Tongue (tissue), 2 donors: ENCODE results near the gene DOCK10. TPM values are rescaled to one million over a fixed set of nuclear protein-coding genes. Genes with fewer than 3 reads are reported as not detected.

Source experiments
- DNase-seq: peaks from one replicate; pipeline ENCODE4 v3.0.0-alpha.2; 2015
- total RNA-seq: library from RNA; depleted of rRNA; stranded (reverse); fragments of >200 nt; gene quantifications from one replicate; pipeline ENCODE4 v1.2.3, GENCODE V29; 2014

The DOCK10 gene
- total RNA-seq, 1 donor from 2014 or later = 13.8 TPM

DNA sequence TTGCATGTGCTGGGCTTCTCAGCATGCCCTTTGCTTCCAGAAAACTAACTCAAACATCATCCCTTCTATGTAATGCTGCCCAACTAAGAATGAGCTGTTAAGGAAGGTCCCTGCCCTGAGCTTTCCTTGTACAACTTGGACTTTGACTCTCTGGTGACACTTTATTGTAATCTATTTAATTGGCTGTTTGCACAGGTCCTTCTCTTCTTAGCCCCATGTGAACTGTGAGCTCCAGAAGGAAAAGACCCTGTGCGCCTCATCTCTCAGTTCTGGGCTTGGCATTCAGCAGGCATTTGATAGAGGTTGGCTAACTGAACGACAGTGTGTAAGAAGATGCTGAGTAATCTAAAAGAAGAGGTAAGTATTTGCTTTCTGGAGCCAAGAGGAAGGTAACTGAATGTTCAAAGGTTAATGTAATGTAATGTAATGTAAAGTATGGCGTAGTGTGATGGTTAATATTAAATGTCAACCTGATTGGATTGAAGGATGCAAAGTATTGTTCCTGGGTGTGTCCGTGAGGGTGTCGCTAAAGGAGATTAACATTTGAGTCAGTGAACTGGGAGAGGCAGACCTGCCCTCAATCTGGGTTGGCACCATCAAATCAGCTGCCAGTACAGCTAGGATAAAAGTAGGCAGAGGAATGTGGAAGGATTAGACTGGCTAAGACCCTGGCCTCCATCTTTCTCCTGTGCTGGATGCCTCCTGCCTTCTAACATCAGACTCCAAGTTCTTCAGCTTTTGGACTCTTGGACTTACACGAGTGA lies 265.3 kb downstream of the DOCK10 start:
- DNase-seq = no peak

- DNase-seq = no peak
These were observed 266.6 kb downstream of the DOCK10 start for GRCh38 chr2:224775647-224776046.

DNA sequence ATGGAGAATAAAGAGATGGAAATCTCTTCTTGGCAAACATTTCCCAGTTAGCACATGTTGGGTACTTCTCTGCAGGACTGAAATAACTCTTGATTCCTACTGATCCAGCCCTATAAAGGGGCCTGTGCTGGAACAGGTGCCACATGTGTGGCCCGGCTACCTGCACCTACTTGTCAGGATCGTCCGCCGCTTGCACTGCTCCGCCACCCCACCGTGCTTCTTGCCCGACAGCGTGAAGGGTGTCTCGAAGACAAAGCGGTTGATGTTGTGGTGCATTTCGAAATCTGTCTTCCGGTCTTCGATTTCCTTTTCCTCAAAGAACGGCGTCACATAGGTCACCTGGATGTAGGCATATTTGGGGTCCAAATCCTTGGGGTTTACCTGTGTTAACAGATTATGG lies 267.5 kb downstream of the DOCK10 start:
- no peak for DNase-seq

GRCh38 chr2:224772494-224772893 lies 269.8 kb downstream of the DOCK10 start:
- no peak for DNase-seq

- no peak for DNase-seq
These were observed 272.8 kb downstream of the DOCK10 start for GRCh38 chr2:224769489-224769888.

GRCh38 chr2:224764565-224765236 lies 277.6 kb downstream of the DOCK10 start:
- no peak for DNase-seq

- no peak for DNase-seq
These were observed 284.2 kb downstream of the DOCK10 start for GRCh38 chr2:224757934-224758548.

- DNase-seq = peak; percentile 40
These were observed 288.3 kb downstream of the DOCK10 start for GRCh38 chr2:224753743-224754540.

- no peak for DNase-seq
These were observed 290.1 kb downstream of the DOCK10 start for GRCh38 chr2:224751996-224752698.

DNA sequence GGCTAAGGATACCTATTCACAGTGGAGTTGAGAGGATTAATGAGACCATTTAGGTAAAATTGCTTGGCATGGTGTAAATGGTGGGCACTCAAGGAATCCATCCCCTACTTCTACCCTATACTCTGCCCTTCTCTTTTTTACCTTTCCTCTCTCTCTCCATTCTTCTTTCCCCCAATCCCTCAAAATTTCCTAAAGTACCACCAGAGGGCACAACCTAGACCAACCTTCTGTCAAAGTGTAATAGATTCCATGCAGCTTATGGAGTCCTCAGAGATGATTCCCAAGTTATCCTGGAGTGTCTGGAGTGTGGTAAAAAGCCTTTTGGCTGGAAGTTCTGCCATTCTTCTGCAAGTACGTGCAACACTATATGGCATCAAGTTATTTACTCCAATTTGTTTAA lies 293.1 kb downstream of the DOCK10 start:
- no peak for DNase-seq

DNA sequence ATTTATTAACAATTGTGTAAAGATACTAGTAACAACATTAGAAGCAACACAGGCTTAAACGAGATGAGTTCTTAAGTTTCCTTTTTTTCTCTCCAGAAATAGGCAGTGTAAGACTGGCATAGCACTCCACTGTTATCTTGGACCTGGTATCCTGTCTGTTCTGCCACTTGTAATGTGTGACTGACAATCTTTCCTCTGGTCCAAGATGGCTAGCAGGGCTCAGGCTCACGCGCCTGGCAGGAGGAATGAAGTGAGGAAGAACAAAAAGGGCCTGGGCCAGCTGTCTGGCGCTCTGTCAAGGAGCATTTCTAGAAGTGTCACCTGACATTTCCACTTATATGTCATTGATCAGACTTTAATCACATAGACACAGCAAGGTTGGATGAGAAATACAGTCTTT lies 294.5 kb downstream of the DOCK10 start:
- DNase-seq = no peak

GRCh38 chr2:224736227-224736626 lies 306.0 kb downstream of the DOCK10 start:
- no peak for DNase-seq

DNA sequence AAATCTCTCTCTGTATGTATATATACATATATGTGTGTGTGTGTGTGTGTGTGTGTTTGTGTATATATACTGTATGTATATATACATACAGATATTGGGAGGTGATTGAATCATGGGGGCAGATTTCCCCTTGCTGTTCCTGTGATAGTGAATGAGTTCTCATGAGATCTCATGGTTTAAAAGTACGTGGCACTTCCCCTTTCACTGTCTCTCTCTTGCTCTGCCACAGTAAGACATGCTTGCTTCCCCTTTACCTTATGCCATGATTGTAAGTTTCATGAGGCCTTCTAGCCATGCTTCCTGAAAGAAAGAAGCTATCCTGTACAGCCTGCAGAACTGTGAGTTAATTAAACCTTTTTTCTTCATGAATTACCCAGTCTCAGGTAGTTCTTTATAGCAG lies 307.3 kb downstream of the DOCK10 start:
- no peak for DNase-seq

- DNase-seq = no peak
These were observed 310.6 kb downstream of the DOCK10 start for GRCh38 chr2:224731665-224732064.

DNA sequence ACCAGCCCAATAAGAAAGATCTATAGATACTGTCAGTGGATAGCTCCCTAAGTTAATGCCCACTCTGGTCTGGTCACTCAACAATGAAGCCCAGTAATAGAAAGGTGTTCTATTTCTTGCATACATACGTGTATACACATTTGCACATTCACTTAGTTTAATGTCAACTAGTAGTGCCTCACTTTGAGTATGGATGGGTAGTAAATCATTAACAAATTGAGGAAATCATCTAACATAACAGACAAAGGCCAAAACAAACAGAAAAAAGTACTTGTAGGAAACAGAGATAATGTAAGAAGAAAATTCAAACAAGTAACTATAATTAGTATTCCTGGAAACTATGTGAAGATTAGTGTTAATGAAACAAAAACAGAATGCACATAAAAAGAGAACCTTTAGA lies 312.8 kb downstream of the DOCK10 start:
- no peak for DNase-seq

DNA sequence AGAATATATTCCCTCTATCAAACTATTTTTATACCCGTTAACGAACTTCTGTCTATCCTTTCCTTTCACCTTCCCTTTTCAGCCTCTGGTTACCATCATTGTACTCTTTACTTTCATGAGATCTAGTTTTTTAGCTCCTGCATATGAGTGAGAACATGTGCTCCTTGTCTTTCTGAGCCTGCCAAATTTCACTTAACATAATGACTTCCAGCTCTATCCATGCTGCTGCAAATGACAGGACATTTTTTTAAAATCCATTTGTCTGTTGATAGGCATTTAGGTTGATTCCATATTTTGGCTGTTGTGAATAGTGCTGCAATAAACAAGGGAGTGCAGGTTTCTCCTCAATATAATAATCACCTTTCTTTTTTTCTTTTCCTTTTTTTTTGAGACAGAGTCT lies 317.9 kb downstream of the DOCK10 start:
- DNase-seq = peak; percentile 51

DNA sequence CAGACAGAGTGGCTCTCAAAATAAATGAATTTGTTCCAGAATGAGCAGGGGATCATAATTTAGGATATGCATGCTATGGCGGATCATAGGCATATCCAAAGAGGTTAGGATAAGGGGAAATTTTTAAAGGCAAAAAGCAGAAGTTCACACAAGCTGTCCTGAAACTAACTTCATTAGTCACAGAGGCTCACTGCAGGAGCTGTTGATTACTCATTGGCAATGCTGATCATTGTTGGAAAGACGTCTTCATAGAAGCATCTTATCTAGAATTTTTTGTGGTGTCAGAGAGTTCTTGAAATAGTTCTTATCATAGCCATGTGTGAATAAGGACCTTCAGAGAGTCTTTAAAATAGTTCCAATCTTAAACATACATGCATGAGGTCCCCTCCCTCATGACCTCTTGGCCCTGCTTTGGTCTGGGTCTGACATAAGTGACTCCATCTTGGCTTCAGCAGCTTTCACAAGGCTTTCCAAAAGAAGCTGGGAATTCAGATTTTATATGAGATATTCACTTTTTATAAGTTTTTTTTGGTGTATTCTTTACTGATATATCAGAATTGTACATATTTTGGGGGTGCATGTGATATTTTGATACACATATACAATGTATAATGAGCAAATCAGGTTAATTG lies 318.6 kb downstream of the DOCK10 start:
- peak; percentile 81 for DNase-seq

DNA sequence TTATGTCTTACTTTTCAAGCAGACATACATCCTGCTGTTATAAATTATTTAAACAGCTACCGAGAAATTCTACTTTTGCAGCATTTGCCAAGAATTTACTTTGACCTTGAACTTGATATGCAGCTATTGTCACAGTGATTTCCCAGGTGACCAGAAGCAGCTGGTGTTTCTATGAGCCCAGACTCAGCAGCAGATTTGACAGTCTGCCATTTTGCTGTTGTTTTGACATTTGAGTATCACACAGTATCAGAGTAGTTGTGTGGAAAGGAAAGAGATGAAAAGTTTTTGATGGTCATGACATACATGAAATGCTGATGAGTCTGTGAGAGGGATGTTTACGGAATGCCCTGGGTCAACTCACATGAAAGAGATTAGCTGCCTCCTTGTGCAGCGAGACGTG lies 319.5 kb downstream of the DOCK10 start:
- peak; percentile 77 for DNase-seq

- no peak for DNase-seq
These were observed 320.0 kb downstream of the DOCK10 start for GRCh38 chr2:224722250-224722649.

GRCh38 chr2:224716921-224717320 lies 325.3 kb downstream of the DOCK10 start:
- DNase-seq = no peak

DNA sequence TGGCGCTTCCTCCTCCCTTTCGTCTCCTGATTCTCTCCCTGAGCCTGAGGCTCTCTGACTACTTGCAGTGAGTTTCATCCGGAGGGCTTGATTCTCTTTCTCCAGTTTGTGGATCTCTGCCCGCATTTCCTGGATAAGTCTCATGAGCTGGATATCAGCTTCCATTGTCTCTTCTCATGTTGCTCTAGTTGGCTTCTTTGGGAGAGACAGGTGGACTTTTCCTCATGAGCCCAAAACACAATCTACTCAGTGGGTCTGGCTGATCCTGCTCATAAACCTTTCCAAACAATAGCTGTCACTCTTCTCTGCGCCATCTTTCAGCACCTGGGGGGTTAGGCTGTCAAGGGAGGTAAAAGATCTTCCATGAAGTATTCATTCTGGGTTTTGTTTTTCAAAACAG lies 326.1 kb downstream of the DOCK10 start, which contains the start of gene CCDC195:
TSS of gene CCDC195 (minus strand) at position 165 of the 400 bp plus-strand sequence. CDS start at position 165, 0 bp downstream.
- peak; percentile 37 for DNase-seq
